Stomach (tissue), 4 donors: ENCODE data around the gene ATP6V0C.

Experiments
- POLR2A ChIP-seq, 4 donors: fragments of 450-650 bp; IDR thresholded peaks; one replicate each; pipeline ENCODE4 v1.6.1; 2016; ENCODE audit warnings: antibody characterized with exemption in 4 of 4, control low read depth in 2 of 4, mild to moderate bottlenecking in 1 of 4, moderate library complexity in 1 of 4
- TF ChIP-seq, protein P1 (sequence below), 7 experiments: fragments of 450-650 bp in 4 of 7; fragments of 200-600 bp in 3 of 7; sonication (generic) in 3 of 7; IDR thresholded peaks; one replicate each; pipeline ENCODE4 v1.5.1; 2016 to 2019; ENCODE audit warnings: antibody characterized with exemption in 7 of 7, control low read depth in 2 of 7, mild to moderate bottlenecking in 1 of 7

DNA sequence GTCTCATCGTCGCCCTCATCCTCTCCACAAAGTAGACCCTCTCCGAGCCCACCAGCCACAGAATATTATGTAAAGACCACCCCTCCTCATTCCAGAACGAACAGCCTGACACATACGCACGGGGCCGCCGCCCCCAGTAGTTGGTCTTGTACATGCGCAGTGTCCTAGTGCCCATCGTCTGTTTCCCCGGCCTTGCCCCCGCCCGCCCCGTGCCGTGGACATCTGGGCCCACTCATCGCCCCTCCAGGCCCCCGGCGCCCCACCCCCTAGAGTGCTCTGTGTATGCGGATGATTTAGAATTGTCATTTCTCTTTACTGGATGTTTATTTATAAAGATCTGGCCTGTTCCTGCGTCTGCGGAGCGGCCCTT, 5.9 kb downstream of the ATP6V0C start:
- TF ChIP-seq, protein P1, sequence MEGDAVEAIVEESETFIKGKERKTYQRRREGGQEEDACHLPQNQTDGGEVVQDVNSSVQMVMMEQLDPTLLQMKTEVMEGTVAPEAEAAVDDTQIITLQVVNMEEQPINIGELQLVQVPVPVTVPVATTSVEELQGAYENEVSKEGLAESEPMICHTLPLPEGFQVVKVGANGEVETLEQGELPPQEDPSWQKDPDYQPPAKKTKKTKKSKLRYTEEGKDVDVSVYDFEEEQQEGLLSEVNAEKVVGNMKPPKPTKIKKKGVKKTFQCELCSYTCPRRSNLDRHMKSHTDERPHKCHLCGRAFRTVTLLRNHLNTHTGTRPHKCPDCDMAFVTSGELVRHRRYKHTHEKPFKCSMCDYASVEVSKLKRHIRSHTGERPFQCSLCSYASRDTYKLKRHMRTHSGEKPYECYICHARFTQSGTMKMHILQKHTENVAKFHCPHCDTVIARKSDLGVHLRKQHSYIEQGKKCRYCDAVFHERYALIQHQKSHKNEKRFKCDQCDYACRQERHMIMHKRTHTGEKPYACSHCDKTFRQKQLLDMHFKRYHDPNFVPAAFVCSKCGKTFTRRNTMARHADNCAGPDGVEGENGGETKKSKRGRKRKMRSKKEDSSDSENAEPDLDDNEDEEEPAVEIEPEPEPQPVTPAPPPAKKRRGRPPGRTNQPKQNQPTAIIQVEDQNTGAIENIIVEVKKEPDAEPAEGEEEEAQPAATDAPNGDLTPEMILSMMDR (IDR thresholded peaks at IDR 0.05) = no peak
- no peak for TF ChIP-seq POLR2A (IDR thresholded peaks at IDR 0.05)
